Caco-2 (cell line): ENCODE measurements around the gene BOLA1. TPM values are rescaled to one million over a fixed set of nuclear protein-coding genes. Genes with fewer than 3 reads are reported as not detected.

ENCODE experiments used
- BruUV-seq: library from RNA; stranded (reverse); fragments of 400-500 nt; replicated peaks from 2 replicates; lab custom pipeline; 2021; lab: Mats Ljungman, UMichigan
- CTCF ChIA-PET: fragments of 300-600 bp; sonication (Branson Sonifier 250); formaldehyde crosslinking; loops from one replicate; lab custom pipeline; 2022; ENCODE audit warnings: antibody characterized with exemption; lab: Charles Lee
- POLR2A ChIA-PET: fragments of 300-600 bp; sonication (Branson Sonifier 250); formaldehyde crosslinking; loops from one replicate; lab custom pipeline; 2022; ENCODE audit warnings: antibody characterized with exemption; lab: Charles Lee
- DNase-seq, 2 experiments: peaks; one replicate each; pipeline versions ENCODE4 v3.0.0 to v3.0.0-alpha.2; 2020 to 2022
- H3K27me3 ChIP-seq: replicated peaks from 2 replicates; pipeline ENCODE4 v1.6.0; 2011; ENCODE audit warnings: low read length; ENCODE audit not compliant: control insufficient read depth, insufficient read depth
- H3K36me3 ChIP-seq: 2 replicates; pipeline ENCODE4 v1.5.1; 2011; ENCODE audit warnings: low read length; ENCODE audit not compliant: control insufficient read depth, insufficient read depth
- H3K4me1 ChIP-seq: fragments of 250-450 bp; sonication (Bioruptor Pico); 2 replicates; pipeline ENCODE4 v1.5.1; 2020; ENCODE audit warnings: mild to moderate bottlenecking
- H3K4me3 ChIP-seq: 2 replicates; pipeline ENCODE4 v1.5.1; 2011; ENCODE audit warnings: low read depth, mild to moderate bottlenecking, control low read depth, low read length
- H3K9me3 ChIP-seq: fragments of 250-450 bp; sonication (Bioruptor Pico); 2 replicates; pipeline ENCODE4 v1.5.1; 2020; ENCODE audit warnings: mild to moderate bottlenecking, moderate library complexity
- H3K27ac Mint-ChIP-seq: one replicate; pipeline ENCODE4 v1.8.0; 2022; ENCODE audit warnings: mixed read lengths; ENCODE audit not compliant: unreplicated experiment
- H3K27me3 Mint-ChIP-seq: one replicate; pipeline ENCODE4 v1.8.0; 2022; ENCODE audit warnings: mixed read lengths; ENCODE audit not compliant: insufficient read depth, unreplicated experiment
- H3K36me3 Mint-ChIP-seq: one replicate; pipeline ENCODE4 v1.8.0; 2022; ENCODE audit warnings: mild to moderate bottlenecking, mixed read lengths; ENCODE audit not compliant: insufficient read depth, unreplicated experiment
- H3K4me1 Mint-ChIP-seq: one replicate; pipeline ENCODE4 v1.8.0; 2022; ENCODE audit warnings: low read depth, mixed read lengths; ENCODE audit not compliant: unreplicated experiment
- H3K4me3 Mint-ChIP-seq: one replicate; pipeline ENCODE4 v1.8.0; 2022; ENCODE audit warnings: mild to moderate bottlenecking, moderate library complexity, mixed read lengths; ENCODE audit not compliant: unreplicated experiment
- H3K9me3 Mint-ChIP-seq: one replicate; pipeline ENCODE4 v1.8.0; 2022; ENCODE audit warnings: mixed read lengths; ENCODE audit not compliant: unreplicated experiment
- intact Hi-C: fragments of 100-400 bp; cut with micrococcal nuclease; formaldehyde crosslinking; loops from one replicate; pipeline ENCODE4 v1.10.0; 2022; ENCODE audit not compliant: unreplicated experiment
- total RNA-seq: library from RNA; stranded (reverse); gene quantifications from 2 replicates; pipeline ENCODE4 v1.2.3, GENCODE V29; 2022
- TF ChIP-seq, protein P1 (sequence below), 2 experiments: fragments of 200-600 bp in 1 of 2; IDR thresholded peaks; 1 replicate in 1 of 2; 2 replicates in 1 of 2; pipeline versions ENCODE4 v1.5.1 to v1.8.0; 2011 to 2022; ENCODE audit warnings: antibody characterized with exemption in 1 of 2, control low read depth in 1 of 2, inconsistent platforms in 1 of 2, low read depth in 1 of 2, low read length in 1 of 2, mild to moderate bottlenecking in 1 of 2, moderate library complexity in 1 of 2; ENCODE audit not compliant: insufficient read depth in 1 of 2, severe bottlenecking in 1 of 2, unreplicated experiment in 1 of 2

BOLA1 gene
- total RNA-seq, 1 experiment from 2014 or later = 22.7 TPM

- no peak overlapping the region for H3K27ac Mint-ChIP-seq
- Histone ChIP-seq H3K4me3 (no peak overlapping the region), H3K27me3 (no peaks in the 10 kb centered on the region), H3K36me3 (peaks cover 2% of the 10 kb centered on the region; the same call in 1 of the 2 replicates), H3K4me1 (peaks cover 9% of the 10 kb centered on the region), H3K9me3 (no peaks in the 10 kb centered on the region)
- H3K4me3 Mint-ChIP-seq = peak overlapping the region; percentile 23
- H3K27me3 Mint-ChIP-seq = no peaks in the 10 kb centered on the region
- BruUV-seq = no TSS peak
- intact Hi-C loops = no loop called here
- ChIA-PET POLR2A (no interaction called here), CTCF (no interaction called here)
- TF ChIP-seq, protein P1, sequence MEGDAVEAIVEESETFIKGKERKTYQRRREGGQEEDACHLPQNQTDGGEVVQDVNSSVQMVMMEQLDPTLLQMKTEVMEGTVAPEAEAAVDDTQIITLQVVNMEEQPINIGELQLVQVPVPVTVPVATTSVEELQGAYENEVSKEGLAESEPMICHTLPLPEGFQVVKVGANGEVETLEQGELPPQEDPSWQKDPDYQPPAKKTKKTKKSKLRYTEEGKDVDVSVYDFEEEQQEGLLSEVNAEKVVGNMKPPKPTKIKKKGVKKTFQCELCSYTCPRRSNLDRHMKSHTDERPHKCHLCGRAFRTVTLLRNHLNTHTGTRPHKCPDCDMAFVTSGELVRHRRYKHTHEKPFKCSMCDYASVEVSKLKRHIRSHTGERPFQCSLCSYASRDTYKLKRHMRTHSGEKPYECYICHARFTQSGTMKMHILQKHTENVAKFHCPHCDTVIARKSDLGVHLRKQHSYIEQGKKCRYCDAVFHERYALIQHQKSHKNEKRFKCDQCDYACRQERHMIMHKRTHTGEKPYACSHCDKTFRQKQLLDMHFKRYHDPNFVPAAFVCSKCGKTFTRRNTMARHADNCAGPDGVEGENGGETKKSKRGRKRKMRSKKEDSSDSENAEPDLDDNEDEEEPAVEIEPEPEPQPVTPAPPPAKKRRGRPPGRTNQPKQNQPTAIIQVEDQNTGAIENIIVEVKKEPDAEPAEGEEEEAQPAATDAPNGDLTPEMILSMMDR (IDR thresholded peaks at IDR 0.05; ENCODE audit: insufficient read depth in 1 of 2, low read depth in 1 of 2, low read length in 1 of 2, severe bottlenecking in 1 of 2, unreplicated experiment in 1 of 2) = no peak
- no peak for DNase-seq
- H3K36me3 Mint-ChIP-seq = peaks cover 78% of the 10 kb centered on the region
- no peaks in the 10 kb centered on the region for H3K9me3 Mint-ChIP-seq
- peaks cover 11% of the 10 kb centered on the region for H3K4me1 Mint-ChIP-seq
Measured at GRCh38 chr1:149925345-149925744, 26.0 kb downstream of the BOLA1 start.

DNA sequence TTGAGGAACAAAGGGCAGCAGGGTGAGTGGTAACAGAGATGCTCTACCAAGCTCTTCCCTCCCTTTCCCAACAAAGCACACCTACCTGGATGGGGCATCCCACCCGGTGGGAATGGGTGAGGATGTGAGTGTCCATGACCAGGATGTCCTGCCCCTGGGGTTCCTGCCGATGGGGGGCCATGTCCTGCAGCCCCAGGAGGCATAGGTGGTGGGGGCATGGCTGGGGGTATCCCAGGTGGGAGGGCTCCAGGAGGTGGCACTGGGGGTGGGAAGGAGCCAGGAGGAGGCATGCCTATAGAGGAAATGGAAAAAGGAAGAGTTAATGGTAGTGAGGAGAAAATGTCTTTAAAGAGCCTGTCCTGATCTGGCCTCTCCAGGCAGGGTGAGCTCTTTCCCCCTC lies 26.4 kb downstream of the BOLA1 start:
- H3K4me1 Mint-ChIP-seq = peaks cover 11% of the 10 kb centered on the region
- intact Hi-C loops = no loop called here
- H3K27me3 Mint-ChIP-seq = no peaks in the 10 kb centered on the region
- no peaks in the 10 kb centered on the region for H3K9me3 ChIP-seq
- no peak for DNase-seq
- TF ChIP-seq, protein P1 (IDR thresholded peaks at IDR 0.05; ENCODE audit: insufficient read depth in 1 of 2, low read depth in 1 of 2, low read length in 1 of 2, severe bottlenecking in 1 of 2, unreplicated experiment in 1 of 2) = no peak
- H3K4me1 ChIP-seq = peaks cover 9% of the 10 kb centered on the region
- H3K27ac Mint-ChIP-seq = no peak overlapping the region
- H3K4me3 ChIP-seq = no peak overlapping the region
- no peaks in the 10 kb centered on the region for H3K27me3 ChIP-seq
- H3K36me3 ChIP-seq = peaks cover 2% of the 10 kb centered on the region; the same call in 1 of the 2 replicates
- H3K9me3 Mint-ChIP-seq = no peaks in the 10 kb centered on the region
- peaks cover 75% of the 10 kb centered on the region for H3K36me3 Mint-ChIP-seq
- ChIA-PET CTCF (no interaction called here), POLR2A (no interaction called here)
- no TSS peak for BruUV-seq
- peak overlapping the region; percentile 23 for H3K4me3 Mint-ChIP-seq

GRCh38 chr1:149926296-149926695 lies 26.9 kb downstream of the BOLA1 start:
- peaks cover 11% of the 10 kb centered on the region for H3K4me1 Mint-ChIP-seq
- no peak overlapping the region for H3K27ac Mint-ChIP-seq
- H3K9me3 Mint-ChIP-seq = no peaks in the 10 kb centered on the region
- Histone ChIP-seq H3K4me3 (no peak overlapping the region; the same call in 1 of the 2 replicates), H3K36me3 (peaks cover 2% of the 10 kb centered on the region; the same call in 1 of the 2 replicates), H3K4me1 (peaks cover 9% of the 10 kb centered on the region), H3K9me3 (no peaks in the 10 kb centered on the region), H3K27me3 (no peaks in the 10 kb centered on the region)
- TF ChIP-seq, protein P1 (IDR thresholded peaks at IDR 0.05; ENCODE audit: insufficient read depth in 1 of 2, low read depth in 1 of 2, low read length in 1 of 2, severe bottlenecking in 1 of 2, unreplicated experiment in 1 of 2) = no peak
- peak overlapping the region; percentile 91 for H3K4me3 Mint-ChIP-seq
- TSS peak; percentile 59 for BruUV-seq
- no peaks in the 10 kb centered on the region for H3K27me3 Mint-ChIP-seq
- ChIA-PET CTCF (no interaction called here), POLR2A (no interaction called here)
- no peak for DNase-seq
- peaks cover 72% of the 10 kb centered on the region for H3K36me3 Mint-ChIP-seq
- intact Hi-C loops = no loop called here
